AG04449 (cell line): Measurements from ENCODE around the gene TMPRSS6.

Experiments
- CTCF ChIA-PET: fragments of 350-600 bp; formaldehyde crosslinking; extraction: SDS; loops from one replicate; lab custom pipeline; 2021; ENCODE audit warnings: antibody characterized with exemption; lab: Yijun Ruan, JAX
- POLR2A ChIA-PET: fragments of 400-600, 350-600 bp; formaldehyde crosslinking; extraction: SDS; loops from one replicate; lab custom pipeline; 2020; ENCODE audit warnings: antibody characterized with exemption, inconsistent platforms; lab: Yijun Ruan, JAX
- DNase-seq: peaks from one replicate; pipeline ENCODE4 v3.0.0-alpha.2; 2010; ENCODE audit warnings: low read depth, low spot score
- H3K4me3 ChIP-seq: 2 replicates; pipeline ENCODE4 v1.5.1; 2011; ENCODE audit warnings: low read depth, mild to moderate bottlenecking, control low read depth, low read length
- TF ChIP-seq, protein P1 (sequence below): IDR thresholded peaks from one replicate; pipeline ENCODE4 v1.5.1; 2011; ENCODE audit warnings: mild to moderate bottlenecking, moderate library complexity, low read length, control low read depth, inconsistent platforms; ENCODE audit not compliant: insufficient read depth; ENCODE audit errors: missing control alignments

The TMPRSS6 gene

DNA sequence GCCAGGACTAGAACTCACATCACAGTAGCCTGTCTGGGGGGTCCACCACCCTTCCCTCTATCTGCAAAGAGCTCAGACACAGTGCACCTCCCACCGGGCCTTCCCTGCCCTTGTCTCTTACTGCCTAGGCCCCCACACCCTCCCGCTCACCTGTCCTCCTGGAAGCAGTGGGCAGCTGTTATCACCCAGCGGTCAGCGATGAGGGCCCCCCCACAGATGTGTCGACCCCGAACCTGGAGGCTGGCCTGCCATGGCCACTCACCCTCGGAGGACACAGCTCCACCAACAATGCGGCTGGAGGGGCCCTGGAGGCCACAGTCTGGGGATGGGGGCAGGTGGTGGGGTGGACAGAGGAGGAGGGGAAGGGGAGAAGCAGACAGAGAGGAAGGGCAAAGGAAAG is 39.2 kb downstream of the TMPRSS6 start:
- POLR2A ChIA-PET = no interaction called here
- CTCF ChIA-PET = interaction anchor here (0.9 to 2.3 kb wide), 3 partner anchors 10 to 130 kb away, joined by 3 to 6 read pairs (median 5); no protein-coding TSS in a partner anchor

DNA sequence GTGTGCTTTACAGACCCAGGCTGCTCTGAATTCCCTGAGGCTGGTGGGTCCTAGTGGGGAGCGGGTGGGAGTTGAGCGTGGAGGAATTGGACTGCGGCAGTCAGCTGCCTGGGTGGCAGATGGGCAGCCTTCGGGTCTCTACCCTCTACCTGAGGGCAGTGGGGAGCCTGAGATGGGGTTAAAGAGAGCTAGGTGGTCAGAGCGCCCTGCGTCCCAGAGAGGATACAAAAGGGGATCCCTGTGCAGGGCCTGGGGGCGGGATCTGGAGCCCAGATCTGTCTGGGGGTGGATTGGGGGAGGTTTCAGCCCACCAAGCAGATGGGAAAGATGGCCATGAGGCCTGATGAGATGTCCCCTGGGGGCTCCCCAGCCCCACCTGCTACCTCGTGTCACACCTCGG is 39.8 kb downstream of the TMPRSS6 start:
- no peak for DNase-seq
- TF ChIP-seq, protein P1, sequence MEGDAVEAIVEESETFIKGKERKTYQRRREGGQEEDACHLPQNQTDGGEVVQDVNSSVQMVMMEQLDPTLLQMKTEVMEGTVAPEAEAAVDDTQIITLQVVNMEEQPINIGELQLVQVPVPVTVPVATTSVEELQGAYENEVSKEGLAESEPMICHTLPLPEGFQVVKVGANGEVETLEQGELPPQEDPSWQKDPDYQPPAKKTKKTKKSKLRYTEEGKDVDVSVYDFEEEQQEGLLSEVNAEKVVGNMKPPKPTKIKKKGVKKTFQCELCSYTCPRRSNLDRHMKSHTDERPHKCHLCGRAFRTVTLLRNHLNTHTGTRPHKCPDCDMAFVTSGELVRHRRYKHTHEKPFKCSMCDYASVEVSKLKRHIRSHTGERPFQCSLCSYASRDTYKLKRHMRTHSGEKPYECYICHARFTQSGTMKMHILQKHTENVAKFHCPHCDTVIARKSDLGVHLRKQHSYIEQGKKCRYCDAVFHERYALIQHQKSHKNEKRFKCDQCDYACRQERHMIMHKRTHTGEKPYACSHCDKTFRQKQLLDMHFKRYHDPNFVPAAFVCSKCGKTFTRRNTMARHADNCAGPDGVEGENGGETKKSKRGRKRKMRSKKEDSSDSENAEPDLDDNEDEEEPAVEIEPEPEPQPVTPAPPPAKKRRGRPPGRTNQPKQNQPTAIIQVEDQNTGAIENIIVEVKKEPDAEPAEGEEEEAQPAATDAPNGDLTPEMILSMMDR = no peak
- H3K4me3 ChIP-seq = no peak overlapping the region
- ChIA-PET CTCF (interaction anchor here (0.9 to 2.3 kb wide), 3 partner anchors 10 to 130 kb away, joined by 3 to 6 read pairs (median 5); no protein-coding TSS in a partner anchor), POLR2A (no interaction called here)

More for the DNA sequence above, 39.2 kb downstream of the TMPRSS6 start:
- DNase-seq = no peak
- no peak overlapping the region for H3K4me3 ChIP-seq
- TF ChIP-seq, protein P1 = no peak

DNA sequence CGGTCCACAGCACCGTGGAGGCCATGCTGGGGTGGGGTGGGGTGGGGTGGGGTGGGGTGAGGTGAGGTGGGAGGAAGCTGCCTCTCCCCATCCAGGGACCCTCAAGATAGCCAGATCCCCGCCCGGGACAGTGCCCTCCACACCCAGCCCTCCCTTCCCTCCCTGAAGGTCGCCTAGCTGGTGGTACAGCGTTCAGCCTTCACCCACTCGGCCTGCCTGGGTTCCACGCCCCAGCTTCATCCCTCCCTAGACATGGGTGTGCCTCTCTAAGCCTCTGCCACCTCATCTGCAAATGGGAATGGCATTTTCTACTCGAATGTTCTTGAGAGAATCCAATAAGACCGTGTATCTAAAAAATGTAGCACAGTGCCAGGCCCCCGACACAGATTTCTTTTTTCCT is 40.2 kb downstream of the TMPRSS6 start:
- CTCF ChIA-PET = interaction anchor here (0.9 to 2.3 kb wide), 4 partner anchors 8 to 130 kb away, joined by 3 to 6 read pairs (median 4); no protein-coding TSS in a partner anchor
- POLR2A ChIA-PET = no interaction called here
- TF ChIP-seq, protein P1 = no peak
- no peak for DNase-seq
- H3K4me3 ChIP-seq = no peak overlapping the region

DNA sequence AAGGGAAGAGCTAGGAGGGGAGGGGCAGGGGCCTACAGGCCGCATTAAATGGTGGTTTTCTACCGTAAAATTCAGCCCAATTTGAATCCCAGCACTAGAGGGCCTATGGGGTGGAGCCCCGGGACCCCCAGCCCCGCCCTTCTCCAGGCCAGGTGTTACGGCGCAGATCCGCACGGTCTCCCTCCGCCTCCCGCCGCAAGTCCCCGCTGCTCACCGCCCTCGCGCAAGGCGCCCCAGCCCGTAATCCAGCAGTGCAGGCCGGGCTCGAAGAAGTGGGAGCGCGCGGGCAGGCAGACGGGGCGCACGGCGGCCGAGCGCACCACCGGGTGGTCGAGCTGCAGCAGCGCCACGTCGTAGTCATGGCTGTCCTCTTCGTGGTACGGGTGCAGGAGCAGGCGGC is 40.7 kb downstream of the TMPRSS6 start:
- ChIA-PET POLR2A (no interaction called here), CTCF (interaction anchor here (0.9 to 2.3 kb wide), 4 partner anchors 8 to 131 kb away, joined by 3 to 6 read pairs (median 4); no protein-coding TSS in a partner anchor)
- no peak overlapping the region for H3K4me3 ChIP-seq
- DNase-seq = no peak
- TF ChIP-seq, protein P1 = no peak

DNA sequence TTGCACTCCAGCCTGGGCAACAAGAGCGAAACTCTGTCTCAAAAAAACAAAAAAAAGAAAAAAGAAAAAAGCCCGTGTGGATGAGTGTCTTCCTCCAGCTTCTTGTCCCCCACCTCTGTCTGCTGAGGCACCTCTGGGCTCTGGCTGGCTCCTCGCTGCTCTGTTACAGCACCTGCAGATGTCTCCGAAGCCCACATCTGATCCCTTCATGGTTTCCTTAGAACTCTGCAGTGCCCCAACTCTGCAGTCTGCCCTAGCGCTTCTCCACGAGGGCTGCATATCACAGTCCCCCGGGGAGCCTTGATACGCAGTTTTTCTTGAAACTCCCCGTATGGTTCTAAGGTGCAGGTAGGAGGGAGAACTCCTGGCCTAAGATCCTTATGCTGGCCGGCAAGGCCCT is 42.1 kb downstream of the TMPRSS6 start:
- TF ChIP-seq, protein P1 = no peak
- DNase-seq = no peak
- CTCF ChIA-PET = interaction anchor here (1.5 to 2.7 kb wide), 2 partner anchors 9 to 11 kb away, joined by 6 to 12 read pairs; no protein-coding TSS in a partner anchor
- no peak overlapping the region for H3K4me3 ChIP-seq
- POLR2A ChIA-PET = no interaction called here

DNA sequence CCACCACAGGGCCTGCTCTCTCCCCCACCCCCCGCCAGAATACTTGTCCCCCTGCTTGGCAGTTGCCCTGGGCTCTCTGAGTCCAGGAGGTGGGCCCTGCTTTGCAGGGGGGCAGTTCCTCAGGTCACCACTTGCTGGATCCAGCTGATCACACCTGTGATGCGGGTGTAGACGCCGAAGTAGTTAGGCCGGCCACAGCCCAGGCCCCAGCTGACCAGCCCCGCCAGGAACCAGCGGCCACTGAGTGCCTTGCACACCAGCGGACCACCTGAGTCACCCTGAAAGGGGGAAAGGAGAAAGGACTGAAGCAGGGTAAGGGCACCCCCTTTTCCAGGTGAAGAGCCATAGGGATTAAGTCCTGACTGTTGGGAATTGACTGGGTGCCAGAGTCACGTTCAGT is 43.6 kb downstream of the TMPRSS6 start:
- DNase-seq = no peak
- ChIA-PET POLR2A (no interaction called here), CTCF (interaction anchor here (1.1 to 2.7 kb wide), 3 partner anchors 10 to 14 kb away, joined by 4 to 12 read pairs (median 7); partner anchors contain the start of gene KCTD17)
- TF ChIP-seq, protein P1 = no peak
- H3K4me3 ChIP-seq = no peak overlapping the region
